GM13976 (cell line): ENCODE measurements around the gene FOXF1.

Source experiments
- DNase-seq: peaks from one replicate; pipeline ENCODE4 v3.0.0; 2012; ENCODE audit warnings: low spot score
- in situ Hi-C: fragments of 300-500 bp; cut with MboI; formaldehyde crosslinking; loops from one replicate; pipeline ENCODE4 v1.12.0; 2022; ENCODE audit warnings: low sequenced_read_pairs, mixed read lengths, inconsistent platforms; ENCODE audit not compliant: unreplicated experiment
- TF ChIP-seq, protein P1 (sequence below): IDR thresholded peaks from 2 replicates; pipeline ENCODE4 v1.5.1; 2012; ENCODE audit warnings: borderline replicate concordance, mild to moderate bottlenecking; ENCODE audit not compliant: insufficient read depth; ENCODE audit errors: extremely low read depth, missing control alignments, control extremely low read depth

Gene FOXF1

DNA sequence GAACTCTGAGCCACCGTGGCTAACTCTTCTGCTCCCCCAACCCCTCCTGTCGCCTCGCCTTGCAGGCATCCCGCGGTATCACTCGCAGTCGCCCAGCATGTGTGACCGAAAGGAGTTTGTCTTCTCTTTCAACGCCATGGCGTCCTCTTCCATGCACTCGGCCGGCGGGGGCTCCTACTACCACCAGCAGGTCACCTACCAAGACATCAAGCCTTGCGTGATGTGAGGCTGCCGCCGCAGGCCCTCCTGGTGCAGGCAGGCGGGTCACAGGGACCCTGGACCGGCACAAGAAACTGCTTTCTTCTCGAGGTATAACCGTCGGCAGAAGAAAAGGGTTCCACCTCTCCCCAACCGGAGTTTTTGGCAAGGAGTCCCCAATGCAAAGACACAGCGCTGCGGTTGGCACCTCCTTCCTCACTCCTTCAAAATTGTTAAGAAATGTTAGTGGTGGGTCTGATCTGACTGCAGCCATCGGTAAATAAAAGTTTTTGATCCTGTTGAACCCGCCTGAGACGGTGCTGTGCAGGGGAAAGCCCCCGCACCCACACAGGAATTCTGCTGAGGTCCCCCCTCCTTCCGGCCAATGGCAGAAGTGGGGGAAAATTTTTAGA lies 2.6 kb downstream of the FOXF1 start:
- in situ Hi-C loops: loop anchor here (25.0 kb wide), 3 partner anchors 176 to 701 kb away; no protein-coding TSS in a partner anchor
- TF ChIP-seq, protein P1, sequence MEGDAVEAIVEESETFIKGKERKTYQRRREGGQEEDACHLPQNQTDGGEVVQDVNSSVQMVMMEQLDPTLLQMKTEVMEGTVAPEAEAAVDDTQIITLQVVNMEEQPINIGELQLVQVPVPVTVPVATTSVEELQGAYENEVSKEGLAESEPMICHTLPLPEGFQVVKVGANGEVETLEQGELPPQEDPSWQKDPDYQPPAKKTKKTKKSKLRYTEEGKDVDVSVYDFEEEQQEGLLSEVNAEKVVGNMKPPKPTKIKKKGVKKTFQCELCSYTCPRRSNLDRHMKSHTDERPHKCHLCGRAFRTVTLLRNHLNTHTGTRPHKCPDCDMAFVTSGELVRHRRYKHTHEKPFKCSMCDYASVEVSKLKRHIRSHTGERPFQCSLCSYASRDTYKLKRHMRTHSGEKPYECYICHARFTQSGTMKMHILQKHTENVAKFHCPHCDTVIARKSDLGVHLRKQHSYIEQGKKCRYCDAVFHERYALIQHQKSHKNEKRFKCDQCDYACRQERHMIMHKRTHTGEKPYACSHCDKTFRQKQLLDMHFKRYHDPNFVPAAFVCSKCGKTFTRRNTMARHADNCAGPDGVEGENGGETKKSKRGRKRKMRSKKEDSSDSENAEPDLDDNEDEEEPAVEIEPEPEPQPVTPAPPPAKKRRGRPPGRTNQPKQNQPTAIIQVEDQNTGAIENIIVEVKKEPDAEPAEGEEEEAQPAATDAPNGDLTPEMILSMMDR: no peak
- DNase-seq: no peak

DNA sequence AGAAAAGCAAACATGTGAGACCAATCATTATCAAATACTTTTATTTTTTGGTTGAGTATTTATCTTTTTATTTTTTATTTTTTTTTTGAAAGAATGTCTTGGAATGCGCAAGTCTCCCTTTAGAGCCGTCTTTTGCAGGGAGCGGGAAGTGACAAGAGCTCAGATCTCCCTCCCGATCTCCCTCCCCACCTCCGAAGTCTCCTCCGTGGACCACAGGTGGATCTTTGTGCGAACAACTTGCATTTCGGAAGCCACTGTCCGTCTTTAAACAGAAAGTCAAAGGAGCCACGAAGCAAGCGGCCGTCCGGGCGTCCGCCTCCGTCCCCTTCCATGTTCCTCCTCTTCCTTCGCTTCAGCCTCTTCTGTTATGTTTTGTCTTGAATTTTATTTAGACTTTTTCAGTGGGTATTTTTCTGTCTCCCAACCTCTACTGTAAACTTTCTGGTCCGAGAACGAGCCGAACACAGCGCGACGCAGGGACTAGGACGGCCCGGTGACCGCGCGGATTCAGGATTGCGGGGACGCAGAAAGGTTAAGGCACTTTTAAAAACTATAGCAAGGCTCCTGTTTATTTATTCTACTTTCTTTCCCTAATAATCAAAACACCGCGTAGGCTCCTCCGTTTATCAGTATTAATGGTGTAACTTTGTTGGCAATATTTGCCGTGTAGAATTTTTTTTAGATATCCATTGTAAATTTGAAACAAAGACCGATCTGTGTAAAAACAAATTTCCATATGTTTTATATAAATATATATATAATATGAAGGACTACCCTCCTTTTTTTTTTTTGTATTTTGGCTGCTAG lies 3.3 kb downstream of the FOXF1 start:
- TF ChIP-seq, protein P1: no peak
- in situ Hi-C loops: loop anchor here (25.0 kb wide), 3 partner anchors 176 to 701 kb away; no protein-coding TSS in a partner anchor
- DNase-seq: no peak

DNA sequence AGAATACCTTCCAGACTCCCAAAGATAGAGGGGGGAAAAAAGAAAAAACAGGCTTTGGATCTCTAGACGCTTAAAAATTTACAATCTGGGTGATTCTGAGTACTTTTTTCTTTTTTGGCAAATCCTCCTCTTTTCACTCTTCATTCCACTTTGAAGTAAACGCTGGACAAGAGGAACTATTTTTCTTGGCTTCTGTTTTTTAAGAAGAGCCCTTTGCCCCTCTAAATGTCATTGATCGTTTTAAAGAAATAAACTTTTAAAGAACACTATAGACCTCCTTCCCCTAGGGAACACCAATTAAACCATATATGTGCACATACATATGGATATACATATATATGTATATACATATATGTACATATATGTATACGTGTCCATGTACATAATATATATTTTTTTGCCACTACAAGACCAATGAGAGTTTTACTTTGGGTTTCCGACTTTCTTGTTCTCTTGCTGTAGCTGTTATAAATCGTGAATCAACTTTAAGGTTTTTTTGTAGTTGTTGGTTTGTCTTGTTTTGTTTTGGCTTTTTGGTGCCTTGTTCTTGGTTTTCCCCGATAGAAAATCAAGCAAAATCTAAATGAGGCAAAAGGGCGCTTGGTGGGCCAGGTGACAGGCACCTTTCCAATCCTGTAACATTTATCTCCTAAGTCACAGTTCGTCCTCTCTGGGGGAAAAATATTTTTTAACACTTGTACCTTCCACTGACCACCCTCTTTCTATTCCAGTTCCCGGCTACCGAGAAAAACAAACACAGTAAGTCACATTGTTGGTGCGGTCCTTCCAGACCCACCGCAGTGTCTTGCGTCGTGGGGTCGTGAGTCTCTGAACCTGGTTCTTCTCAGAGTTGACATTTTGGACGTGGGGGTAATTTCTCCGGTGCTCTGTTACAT lies 4.4 kb downstream of the FOXF1 start:
- TF ChIP-seq, protein P1: no peak
- in situ Hi-C loops: loop anchor here (25.0 kb wide), 3 partner anchors 177 to 702 kb away; no protein-coding TSS in a partner anchor

DNA sequence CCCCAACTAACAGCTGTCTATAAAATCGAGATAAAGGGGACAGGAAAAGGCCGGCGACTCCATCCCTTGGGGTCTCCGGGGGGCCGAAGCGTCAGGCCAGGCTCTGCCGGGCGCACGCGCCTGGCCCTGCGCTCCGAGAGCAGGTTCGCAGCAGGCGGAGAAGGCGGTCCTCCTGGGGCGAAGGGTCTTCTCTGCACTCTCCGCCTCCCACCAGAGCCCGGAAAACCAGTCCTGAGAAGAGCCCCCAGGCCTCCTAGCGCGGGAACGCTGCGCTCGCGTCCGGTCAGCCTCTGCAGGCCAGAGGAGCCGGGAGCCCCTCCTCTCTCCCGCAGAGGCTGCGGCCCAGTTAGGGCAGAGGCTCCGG lies 5.1 kb downstream of the FOXF1 start:
- in situ Hi-C loops: loop anchor here (25.0 kb wide), 3 partner anchors 178 to 703 kb away; no protein-coding TSS in a partner anchor
- TF ChIP-seq, protein P1: no peak
- DNase-seq: no peak

More for the DNA sequence above, 4.4 kb downstream of the FOXF1 start:
- no peak for DNase-seq

DNA sequence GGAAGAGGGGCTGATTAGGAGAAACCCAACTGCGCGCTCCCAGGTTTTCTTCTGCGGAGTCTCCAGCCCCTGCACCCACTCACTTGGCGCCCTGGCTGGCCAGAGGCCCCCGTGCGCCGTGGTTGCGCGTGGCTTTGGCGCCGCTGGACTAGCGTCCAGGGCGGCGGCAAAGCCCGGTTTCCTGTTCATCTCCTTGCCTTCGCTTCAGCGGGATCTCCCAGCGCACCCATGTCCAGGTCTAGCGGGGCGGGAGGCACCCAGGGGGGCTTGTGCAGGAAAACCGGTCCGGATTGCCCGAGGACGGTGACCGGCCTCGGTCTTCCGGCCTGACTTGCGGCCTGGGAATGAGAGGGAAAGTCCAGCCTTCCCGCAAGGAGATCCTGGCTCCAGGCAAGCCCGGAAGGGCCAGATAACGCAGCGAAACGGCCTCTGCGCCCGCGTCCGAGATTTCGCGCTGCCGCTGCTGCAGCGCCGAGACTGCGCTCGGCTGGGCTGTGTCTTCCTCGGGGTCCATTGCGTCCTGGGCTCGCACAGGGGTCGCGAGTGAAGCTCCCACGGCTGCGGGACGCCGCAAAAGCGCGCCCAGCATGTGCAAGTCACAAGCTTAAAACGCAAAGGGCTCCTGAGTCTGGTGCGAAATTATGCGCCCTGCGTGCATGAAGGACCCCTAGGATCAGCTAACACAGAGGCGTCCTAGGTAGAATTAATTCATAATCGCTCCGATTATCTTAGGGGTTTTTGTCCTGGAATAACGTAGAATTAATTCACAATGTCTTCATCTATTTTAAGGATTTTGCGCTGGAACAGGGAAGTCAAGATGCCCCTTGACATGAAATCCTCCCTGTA lies 5.7 kb downstream of the FOXF1 start:
- no peak for DNase-seq
- in situ Hi-C loops: loop anchor here (25.0 kb wide), 3 partner anchors 179 to 704 kb away; no protein-coding TSS in a partner anchor
- TF ChIP-seq, protein P1: no peak
